ENCODE measurements around the gene ALOX5AP. TPM values are rescaled to one million over a fixed set of nuclear protein-coding genes. Genes with fewer than 3 reads are reported as not detected.

Gene ALOX5AP
- total and polyA plus RNA-seq, 10 of the 15 experiments (the other 5 are each of a cell fraction or from before 2014, with no cell fraction given) = 45.9 to 426 (median 109) TPM

DNA sequence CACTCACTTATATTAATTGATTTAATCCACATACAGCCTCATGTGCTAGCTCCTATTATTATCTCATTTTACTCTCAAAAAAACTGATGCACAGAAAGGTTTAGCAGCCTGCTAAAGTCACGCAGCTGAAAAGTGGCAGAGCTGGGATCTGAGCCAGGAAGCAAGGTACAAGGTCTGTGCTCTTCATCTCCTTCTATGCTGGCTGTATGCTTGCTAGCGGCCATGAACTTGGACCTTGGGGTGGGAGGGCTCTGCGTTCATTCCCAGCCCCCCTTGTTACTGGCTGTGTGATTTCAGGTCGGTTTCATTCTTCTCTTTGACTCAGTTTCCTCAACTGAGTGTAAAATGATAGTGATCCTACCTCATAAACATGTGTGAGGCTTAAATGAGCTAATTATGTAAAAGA lies 69.8 kb downstream of the ALOX5AP start:
- in situ Hi-C loops (cut with MboI) = no loop called here
- intact Hi-C loops (cut with micrococcal nuclease; ENCODE audit: unreplicated experiment) = no loop called here
- Histone ChIP-seq H4K20me1 (ENCODE audit: control insufficient read depth, insufficient read depth) (no peaks in the 10 kb centered on the region), H3K9me3 (replicated peaks; ENCODE audit: control insufficient read depth, insufficient read depth, low read length) (no peaks in the 10 kb centered on the region), H3K36me3 (ENCODE audit: control insufficient read depth in 2 of 2, insufficient read depth in 2 of 2, low read length in 1 of 2) (no peaks in the 10 kb centered on the region), H3K79me2 (ENCODE audit: control insufficient read depth, insufficient read depth, low read length) (no peaks in the 10 kb centered on the region), H3K4me2 (ENCODE audit: control insufficient read depth, insufficient read depth) (no peak overlapping the region), H3K4me1 (ENCODE audit: control insufficient read depth, insufficient read depth, low read length) (no peaks in the 10 kb centered on the region), H3K27me3 (replicated peaks in 1 of 2; ENCODE audit: control insufficient read depth in 2 of 2, insufficient read depth in 2 of 2, low read length in 1 of 2) (no peaks in the 10 kb centered on the region; a peak in 1 of 4 replicates), H3K9ac (ENCODE audit: control insufficient read depth, insufficient read depth, low read length) (no peak overlapping the region), H2AFZ (ENCODE audit: control insufficient read depth, low read depth, low read length) (no peak overlapping the region), H3K27ac (ENCODE audit: control insufficient read depth, insufficient read depth) (no peak overlapping the region), H3K4me3 (no peak overlapping the region)
- no peak for FAIRE-seq
- CTCF ChIA-PET = interaction anchor here (0.6 to 2.7 kb wide), 9 partner anchors 8 to 326 kb away, joined by 3 to 12 read pairs (median 3); no protein-coding TSS in a partner anchor
- POLR2A ChIA-PET = interaction anchor here (0.6 to 1.1 kb wide), 3 partner anchors 70 to 317 kb away, joined by 3 to 5 read pairs (median 4); partner anchors contain the start of gene ALOX5AP
- DNase-seq (ENCODE audit: low read depth, low spot score) = no peak
- TF ChIP-seq CBX3 (IDR thresholded peaks at IDR 0.05; ENCODE audit: borderline replicate concordance, low read depth) (no peak), CREM (IDR thresholded peaks at IDR 0.05; ENCODE audit: low read depth) (no peak), POLR2AphosphoS5 (IDR thresholded peaks at IDR 0.05; ENCODE audit: low read length) (no peak), CEBPB (IDR thresholded peaks at IDR 0.05; ENCODE audit: borderline replicate concordance in 1 of 2, low read depth in 2 of 2, low read length in 2 of 2) (no peak), CREB1 (IDR thresholded peaks at IDR 0.05; ENCODE audit: low read depth) (no peak)
- TF ChIP-seq, protein P1, sequence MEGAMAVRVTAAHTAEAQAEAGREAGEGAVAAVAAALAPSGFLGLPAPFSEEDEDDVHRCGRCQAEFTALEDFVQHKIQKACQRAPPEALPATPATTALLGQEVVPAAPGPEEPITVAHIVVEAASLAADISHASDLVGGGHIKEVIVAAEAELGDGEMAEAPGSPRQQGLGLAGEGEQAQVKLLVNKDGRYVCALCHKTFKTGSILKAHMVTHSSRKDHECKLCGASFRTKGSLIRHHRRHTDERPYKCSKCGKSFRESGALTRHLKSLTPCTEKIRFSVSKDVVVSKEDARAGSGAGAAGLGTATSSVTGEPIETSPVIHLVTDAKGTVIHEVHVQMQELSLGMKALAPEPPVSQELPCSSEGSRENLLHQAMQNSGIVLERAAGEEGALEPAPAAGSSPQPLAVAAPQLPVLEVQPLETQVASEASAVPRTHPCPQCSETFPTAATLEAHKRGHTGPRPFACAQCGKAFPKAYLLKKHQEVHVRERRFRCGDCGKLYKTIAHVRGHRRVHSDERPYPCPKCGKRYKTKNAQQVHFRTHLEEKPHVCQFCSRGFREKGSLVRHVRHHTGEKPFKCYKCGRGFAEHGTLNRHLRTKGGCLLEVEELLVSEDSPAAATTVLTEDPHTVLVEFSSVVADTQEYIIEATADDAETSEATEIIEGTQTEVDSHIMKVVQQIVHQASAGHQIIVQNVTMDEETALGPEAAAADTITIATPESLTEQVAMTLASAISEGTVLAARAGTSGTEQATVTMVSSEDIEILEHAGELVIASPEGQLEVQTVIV (IDR thresholded peaks at IDR 0.05; ENCODE audit: borderline replicate concordance, partially characterized antibody) = no peak
- TF ChIP-seq, protein P2, sequence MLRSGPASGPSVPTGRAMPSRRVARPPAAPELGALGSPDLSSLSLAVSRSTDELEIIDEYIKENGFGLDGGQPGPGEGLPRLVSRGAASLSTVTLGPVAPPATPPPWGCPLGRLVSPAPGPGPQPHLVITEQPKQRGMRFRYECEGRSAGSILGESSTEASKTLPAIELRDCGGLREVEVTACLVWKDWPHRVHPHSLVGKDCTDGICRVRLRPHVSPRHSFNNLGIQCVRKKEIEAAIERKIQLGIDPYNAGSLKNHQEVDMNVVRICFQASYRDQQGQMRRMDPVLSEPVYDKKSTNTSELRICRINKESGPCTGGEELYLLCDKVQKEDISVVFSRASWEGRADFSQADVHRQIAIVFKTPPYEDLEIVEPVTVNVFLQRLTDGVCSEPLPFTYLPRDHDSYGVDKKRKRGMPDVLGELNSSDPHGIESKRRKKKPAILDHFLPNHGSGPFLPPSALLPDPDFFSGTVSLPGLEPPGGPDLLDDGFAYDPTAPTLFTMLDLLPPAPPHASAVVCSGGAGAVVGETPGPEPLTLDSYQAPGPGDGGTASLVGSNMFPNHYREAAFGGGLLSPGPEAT (IDR thresholded peaks at IDR 0.05; ENCODE audit: low read depth) = no peak
- 41% methylated on average over 4 of the region's 4 CpGs for WGBS (ENCODE audit: insufficient coverage, insufficient replicate concordance, low lambda C conversion rate, missing lambda C conversion rate)
- RAD21 ChIA-PET (ENCODE audit: unreplicated experiment) = interaction anchor here (1.2 to 1.6 kb wide), 4 partner anchors 9 to 332 kb away, joined by 3 read pairs; no protein-coding TSS in a partner anchor
- SMC1A ChIA-PET (ENCODE audit: uncharacterized antibody, unreplicated experiment) = interaction anchor here (0.6 to 1.6 kb wide), 6 partner anchors 61 to 319 kb away, joined by 3 to 5 read pairs (median 4); no protein-coding TSS in a partner anchor
- no TSS peak for BruUV-seq (replicated peaks)
- ATAC-seq = no peak

All from GM12878 (cell line).